ES-I3 (cell line): ENCODE data around the gene CHGA.

ENCODE experiments used
- H3K36me3 ChIP-seq: 2 replicates; pipeline ENCODE4 v1.6.1; 2013; ENCODE audit warnings: mild to moderate bottlenecking, low read length, control low read depth, moderate library complexity; ENCODE audit not compliant: insufficient read depth
- H3K4me1 ChIP-seq: 2 replicates; pipeline ENCODE4 v1.6.1; 2013; ENCODE audit warnings: mild to moderate bottlenecking, control low read depth, low read length; ENCODE audit not compliant: insufficient read depth
- H3K9ac ChIP-seq: 2 replicates; pipeline ENCODE4 v1.6.1; 2013; ENCODE audit warnings: low read depth, mild to moderate bottlenecking, low read length, moderate library complexity
- H3K9me3 ChIP-seq: 2 replicates; pipeline ENCODE4 v1.6.1; 2013; ENCODE audit warnings: mild to moderate bottlenecking, low read length, moderate library complexity; ENCODE audit not compliant: control insufficient read depth, insufficient read depth

Gene CHGA

GRCh38 chr14:92922883-92923743 is at the start of gene CHGA:
TSS of gene CHGA (plus strand) at chr14:92923150. CDS start at chr14:92923360, 210 bp downstream.
- Histone ChIP-seq H3K9ac (peak within 1 kb of the TSS; percentile 61), H3K9me3 (no peaks in the 10 kb centered on the region), H3K36me3 (no peaks in the 10 kb centered on the region), H3K4me1 (peaks cover 7% of the 10 kb centered on the region)

DNA sequence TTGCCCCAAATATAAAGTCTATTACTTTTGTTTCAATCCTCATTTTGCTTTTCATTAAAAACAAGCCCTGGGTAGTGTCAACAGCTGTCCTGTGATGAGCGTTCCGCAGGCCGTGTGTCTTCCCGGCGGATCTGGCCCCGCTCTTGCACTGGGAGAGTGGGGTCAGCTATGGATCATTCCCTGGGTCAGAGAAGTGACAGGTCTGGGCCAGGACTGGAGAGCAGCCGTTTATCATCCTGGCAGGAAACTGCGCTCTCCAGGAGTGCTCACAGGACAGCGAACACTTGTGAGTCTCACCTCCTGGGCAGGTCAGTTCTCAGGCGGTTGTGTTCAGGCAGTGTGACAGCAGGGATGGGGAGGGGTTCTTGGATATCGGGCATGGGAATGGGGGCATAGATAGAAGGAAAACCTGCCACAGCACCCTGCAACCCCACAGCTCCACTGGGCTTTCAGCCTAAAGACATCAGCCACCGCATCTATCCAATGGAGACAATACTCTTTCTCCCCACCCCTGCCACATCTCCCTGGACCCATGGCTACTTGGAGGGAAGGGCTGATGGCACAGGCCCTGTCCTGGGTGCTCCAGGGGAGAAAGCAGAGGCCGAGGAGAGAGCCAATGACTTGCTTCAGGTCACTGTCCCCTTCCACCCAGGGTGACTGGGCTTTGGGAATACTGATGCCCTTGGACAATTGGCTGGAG is 47.8 kb upstream of the CHGA start:
- H3K36me3 ChIP-seq: no peaks in the 10 kb centered on the region
- no peaks in the 10 kb centered on the region for H3K9me3 ChIP-seq

DNA sequence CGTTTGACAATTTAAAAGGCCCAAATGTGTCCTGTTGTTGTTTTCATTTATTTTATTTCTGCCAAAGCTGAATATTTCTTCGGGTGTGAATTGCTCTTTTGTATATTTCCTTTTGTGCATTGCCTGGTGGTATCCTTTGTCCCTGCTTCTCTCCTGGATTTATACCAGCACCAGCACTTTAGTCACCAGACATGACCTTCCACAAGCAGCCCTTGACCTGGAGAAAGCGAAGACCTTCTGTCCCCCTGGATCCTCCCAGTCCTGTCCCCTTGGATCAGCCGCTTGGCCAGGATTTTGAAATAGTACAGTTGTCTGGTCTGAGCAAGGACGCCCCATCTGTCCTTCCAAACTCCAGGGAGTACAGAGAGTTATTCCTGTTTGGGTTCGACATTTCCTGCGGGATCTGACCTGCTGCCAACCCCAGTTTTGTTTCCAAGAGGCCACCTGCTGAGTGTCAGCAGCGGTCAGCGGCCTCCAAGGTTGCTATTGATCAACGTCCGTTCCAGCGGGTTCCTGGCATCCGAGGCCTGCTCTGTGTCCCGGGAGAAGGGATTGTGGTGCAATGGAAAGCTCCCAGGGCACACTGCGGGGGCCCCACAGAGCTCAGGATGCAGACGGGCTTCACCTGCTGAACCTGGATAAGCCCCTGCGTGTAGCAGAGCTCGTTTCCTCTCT is 45.1 kb upstream of the CHGA start:
- no peak overlapping the region for H3K9ac ChIP-seq
- no peaks in the 10 kb centered on the region for H3K36me3 ChIP-seq
- H3K4me1 ChIP-seq: no peaks in the 10 kb centered on the region

More for the DNA sequence above, 47.8 kb upstream of the CHGA start:
- Histone ChIP-seq H3K4me1 (no peaks in the 10 kb centered on the region), H3K9ac (no peak overlapping the region)

DNA sequence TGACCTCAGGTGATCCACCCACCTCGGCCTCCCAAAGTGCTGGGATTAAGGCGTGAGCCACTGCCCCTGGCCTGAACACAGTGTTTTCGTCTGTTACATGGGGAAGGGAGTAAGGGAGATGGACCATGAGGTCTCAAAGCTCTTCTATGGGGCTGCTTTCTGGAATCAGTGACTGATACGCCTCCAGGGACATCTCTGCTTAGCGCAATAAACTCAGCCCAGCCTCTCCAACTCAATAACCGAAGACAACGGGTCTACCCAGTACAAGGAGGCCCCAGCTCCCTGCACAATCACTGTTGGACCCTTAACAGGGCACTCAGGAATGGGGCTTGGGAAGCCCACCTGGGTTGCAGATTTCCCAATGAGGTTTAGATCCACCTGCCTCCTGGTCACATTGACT is 42.6 kb upstream of the CHGA start:
- no peaks in the 10 kb centered on the region for H3K36me3 ChIP-seq
- no peaks in the 10 kb centered on the region for H3K4me1 ChIP-seq
- no peak overlapping the region for H3K9ac ChIP-seq
- H3K9me3 ChIP-seq: no peaks in the 10 kb centered on the region

More for the DNA sequence above, 45.1 kb upstream of the CHGA start:
- no peaks in the 10 kb centered on the region for H3K9me3 ChIP-seq

- Histone ChIP-seq H3K36me3 (no peaks in the 10 kb centered on the region), H3K4me1 (no peaks in the 10 kb centered on the region), H3K9me3 (no peaks in the 10 kb centered on the region), H3K9ac (no peak overlapping the region)
Observed at GRCh38 chr14:92880851-92881250, 42.1 kb upstream of the CHGA start.

- H3K36me3 ChIP-seq: no peaks in the 10 kb centered on the region
- no peaks in the 10 kb centered on the region for H3K9me3 ChIP-seq
- H3K4me1 ChIP-seq: no peaks in the 10 kb centered on the region
- no peak overlapping the region for H3K9ac ChIP-seq
Observed at GRCh38 chr14:92883066-92883465, 39.9 kb upstream of the CHGA start.

GRCh38 chr14:92884410-92884809 is 38.5 kb upstream of the CHGA start:
- H3K9me3 ChIP-seq: no peaks in the 10 kb centered on the region
- no peaks in the 10 kb centered on the region for H3K36me3 ChIP-seq
- H3K9ac ChIP-seq: no peak overlapping the region
- H3K4me1 ChIP-seq: no peaks in the 10 kb centered on the region

DNA sequence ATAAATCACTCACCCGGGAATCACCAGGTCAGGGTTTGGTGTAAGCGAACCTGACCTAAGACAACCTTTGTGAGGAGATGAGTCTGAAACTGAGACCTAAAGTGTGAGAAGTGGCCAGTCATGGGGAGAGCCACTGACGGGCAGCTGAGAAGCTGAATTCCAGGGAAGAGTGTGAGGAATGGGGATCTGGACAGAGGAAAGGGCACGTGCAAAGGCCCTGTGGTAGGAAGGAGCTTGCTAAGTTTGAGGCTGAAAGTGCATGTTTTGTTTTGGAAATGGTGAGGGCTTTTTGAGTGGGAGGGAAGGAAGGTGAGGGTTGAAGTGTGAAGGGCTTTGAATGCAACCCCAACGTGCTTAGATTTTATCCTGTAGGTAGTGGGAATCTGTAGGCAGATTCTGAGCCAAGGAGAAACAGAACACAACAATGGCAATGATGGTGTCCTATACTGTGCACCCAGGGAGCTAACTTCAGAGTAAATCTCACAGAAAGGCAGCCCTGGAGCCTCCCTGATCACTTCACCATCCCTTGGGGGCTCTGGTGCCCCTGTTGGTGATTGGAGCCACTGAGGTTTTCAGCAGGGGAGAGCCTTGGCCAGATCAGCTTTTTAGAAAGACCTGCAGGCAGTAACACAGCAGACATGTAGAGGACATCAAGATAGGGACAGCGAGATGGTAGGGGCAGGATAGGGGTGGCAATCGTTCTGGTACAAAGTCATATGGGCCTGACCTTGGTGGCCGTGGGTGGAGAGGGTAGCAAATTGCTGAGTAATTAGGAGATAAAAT is 37.5 kb upstream of the CHGA start:
- Histone ChIP-seq H3K4me1 (no peaks in the 10 kb centered on the region), H3K9me3 (no peaks in the 10 kb centered on the region), H3K36me3 (no peaks in the 10 kb centered on the region), H3K9ac (no peak overlapping the region)

DNA sequence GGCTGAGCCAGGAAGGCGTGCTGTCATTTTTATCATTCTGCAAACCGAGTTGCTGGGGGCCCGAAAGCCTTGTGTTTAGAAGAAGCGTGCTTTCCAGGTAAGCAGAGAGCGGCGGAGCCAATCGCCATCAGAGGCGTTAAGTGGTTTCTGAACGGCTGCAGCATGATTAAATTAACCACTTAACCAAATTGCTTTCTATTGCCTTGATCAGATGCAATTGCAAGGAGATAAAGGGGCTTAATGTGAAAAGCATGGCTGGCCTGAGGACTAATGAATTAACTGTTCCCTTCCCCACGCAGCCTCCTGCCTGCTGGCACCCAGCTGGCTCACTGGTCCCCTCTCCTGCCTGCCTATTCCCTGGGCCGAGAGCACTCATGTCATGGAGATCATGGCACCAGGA is 36.6 kb upstream of the CHGA start:
- no peaks in the 10 kb centered on the region for H3K9me3 ChIP-seq
- H3K4me1 ChIP-seq: no peaks in the 10 kb centered on the region
- H3K36me3 ChIP-seq: no peaks in the 10 kb centered on the region
- no peak overlapping the region for H3K9ac ChIP-seq

DNA sequence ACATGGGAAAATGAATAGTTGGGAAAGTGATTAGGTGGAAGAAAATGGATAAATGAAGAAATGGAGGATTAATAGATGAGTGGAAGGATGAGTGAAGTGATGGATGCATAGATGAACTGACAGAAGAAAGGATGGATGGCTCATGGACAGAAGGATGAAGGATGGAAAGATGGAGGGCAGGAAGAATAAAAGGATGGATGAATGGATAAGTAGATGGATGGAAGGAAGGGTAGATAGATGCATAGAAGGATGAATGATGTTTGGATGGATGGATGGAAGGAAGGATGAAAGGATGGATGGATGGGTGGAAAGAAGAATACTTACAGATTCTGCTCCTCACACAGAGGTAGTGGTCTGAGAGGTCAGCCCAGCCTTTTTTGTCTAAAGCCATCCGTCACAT is 35.8 kb upstream of the CHGA start:
- Histone ChIP-seq H3K4me1 (no peaks in the 10 kb centered on the region), H3K36me3 (no peaks in the 10 kb centered on the region), H3K9ac (no peak overlapping the region), H3K9me3 (no peaks in the 10 kb centered on the region)

DNA sequence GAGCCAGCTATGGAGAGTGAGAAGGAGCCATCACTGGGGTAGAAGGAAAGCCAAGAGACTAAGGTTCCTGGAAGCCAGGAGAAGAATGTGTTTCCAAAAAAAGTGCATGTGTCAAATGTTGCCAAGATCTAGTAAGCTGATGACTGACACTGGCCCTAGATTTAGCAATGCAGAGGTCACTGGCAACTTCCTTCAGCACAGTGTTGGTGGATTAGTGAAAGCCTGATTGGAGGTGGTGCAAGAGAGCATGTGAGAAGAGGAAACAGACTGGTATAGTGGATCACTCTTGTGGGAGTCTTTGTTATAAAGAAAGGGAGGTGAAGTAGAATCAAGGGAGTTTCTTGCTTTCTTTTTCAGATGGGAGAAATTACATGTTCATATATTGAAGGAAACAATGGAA is 34.1 kb upstream of the CHGA start:
- no peaks in the 10 kb centered on the region for H3K36me3 ChIP-seq
- no peaks in the 10 kb centered on the region for H3K9me3 ChIP-seq
- no peak overlapping the region for H3K9ac ChIP-seq
- H3K4me1 ChIP-seq: no peaks in the 10 kb centered on the region

- no peaks in the 10 kb centered on the region for H3K4me1 ChIP-seq
- no peaks in the 10 kb centered on the region for H3K36me3 ChIP-seq
- H3K9ac ChIP-seq: no peak overlapping the region
- no peaks in the 10 kb centered on the region; the same call in 1 of the 2 replicates for H3K9me3 ChIP-seq
Observed at GRCh38 chr14:92890830-92891588, 31.9 kb upstream of the CHGA start.

- Histone ChIP-seq H3K9me3 (no peaks in the 10 kb centered on the region; the same call in 1 of the 2 replicates), H3K4me1 (no peaks in the 10 kb centered on the region), H3K9ac (no peak overlapping the region), H3K36me3 (no peaks in the 10 kb centered on the region)
Observed at GRCh38 chr14:92892589-92892988, 30.4 kb upstream of the CHGA start.
